HepG2 (cell line): ENCODE measurements around the gene SCN9A. TPM values are rescaled to one million over a fixed set of nuclear protein-coding genes. Genes with fewer than 3 reads are reported as not detected.

Experiments
- ATAC-seq: fragments of 200-7000 bp; cut with Tn5 transposase; 3 replicates; pipeline ENCODE4 v1.9.1; 2020; ENCODE audit warnings: mild to moderate bottlenecking, moderate library complexity
- BruUV-seq: library from RNA; stranded (reverse); fragments of 400-500 nt; replicated peaks from 2 replicates; lab custom pipeline; 2021; lab: Mats Ljungman, UMichigan
- CTCF ChIA-PET: fragments of 300-600 bp; formaldehyde crosslinking; extraction: SDS; loops from one replicate; lab custom pipeline; 2021; ENCODE audit warnings: low total read pairs, inconsistent platforms, low intra/inter-chr PET ratio; lab: Yijun Ruan, JAX
- POLR2A ChIA-PET: fragments of 350-600 bp; sonication (Branson Sonifier 250); formaldehyde crosslinking; loops from one replicate; lab custom pipeline; 2020; ENCODE audit warnings: antibody characterized with exemption, inconsistent platforms; lab: Yijun Ruan, JAX
- DNase-seq: peaks from one replicate; pipeline ENCODE4 v3.0.0-alpha.2; 2015; ENCODE audit warnings: low spot score
- FAIRE-seq: peaks from 3 replicates; lab custom pipeline; 2011; peaks lifted over from hg19 to GRCh38; lab: Jason Lieb, UNC
- H2AFZ ChIP-seq: one replicate; pipeline ENCODE4 v1.6.1; 2011; ENCODE audit warnings: low read length, inconsistent platforms
- H3K27ac ChIP-seq: fragments of 300-600 bp; 3 replicates; pipeline ENCODE4 v1.8.0; 2011; ENCODE audit warnings: mixed run types, mild to moderate bottlenecking, mixed read lengths, low read length, inconsistent platforms; ENCODE audit not compliant: insufficient read depth; ENCODE audit errors: extremely low read length
- H3K27me3 ChIP-seq, 2 experiments: fragments of 200-600 bp in 1 of 2; 2 replicates in 1 of 2; 3 replicates in 1 of 2; pipeline versions ENCODE4 v1.6.0 to v1.8.0; 2011; ENCODE audit warnings: low read length in 2 of 2, mild to moderate bottlenecking in 2 of 2, moderate library complexity in 2 of 2, inconsistent platforms in 1 of 2; ENCODE audit not compliant: insufficient read depth in 2 of 2, control insufficient read depth in 1 of 2
- H3K36me3 ChIP-seq, 2 experiments: fragments of 200-600 bp in 1 of 2; replicated peaks in 1 of 2; 2 replicates in 1 of 2; 3 replicates in 1 of 2; pipeline versions ENCODE4 v1.5.1 to v1.8.0; 2011; ENCODE audit warnings: low read length in 2 of 2, inconsistent platforms in 1 of 2; ENCODE audit not compliant: insufficient read depth in 2 of 2, control insufficient read depth in 1 of 2
- H3K4me1 ChIP-seq: 2 replicates; pipeline ENCODE4 v1.5.1; 2012; ENCODE audit warnings: low read length, inconsistent platforms; ENCODE audit not compliant: insufficient read depth
- H3K4me2 ChIP-seq: 2 replicates; pipeline ENCODE4 v1.6.0; 2011; ENCODE audit warnings: low read depth, low read length, inconsistent platforms
- H3K4me3 ChIP-seq, 3 experiments: fragments of 200-600 bp in 1 of 3; sonication (generic), shearing (Covaris generic) in 1 of 3; replicated peaks in 1 of 3; 2 replicates each; pipeline ENCODE4 v1.5.1; 2011 to 2016; ENCODE audit warnings: low read length in 3 of 3, inconsistent platforms in 2 of 3, low read depth in 2 of 3, mild to moderate bottlenecking in 2 of 3, control low read depth in 1 of 3, mixed read lengths in 1 of 3; ENCODE audit not compliant: insufficient read depth in 1 of 3
- H3K79me2 ChIP-seq: one replicate; pipeline ENCODE4 v1.6.1; 2011; ENCODE audit warnings: low read length, inconsistent platforms; ENCODE audit not compliant: insufficient read depth
- H3K9ac ChIP-seq: 2 replicates; pipeline ENCODE4 v1.6.0; 2011; ENCODE audit warnings: mild to moderate bottlenecking, low read depth, low read length, inconsistent platforms; ENCODE audit not compliant: insufficient read depth
- H3K9me3 ChIP-seq: 2 replicates; pipeline ENCODE4 v1.5.1; 2012; ENCODE audit warnings: mild to moderate bottlenecking, low read length
- H4K20me1 ChIP-seq: 2 replicates; pipeline ENCODE4 v1.6.0; 2011; ENCODE audit warnings: inconsistent platforms, mild to moderate bottlenecking, low read length, moderate library complexity; ENCODE audit not compliant: insufficient read depth
- BRD4 ChIP-seq: sonication (generic); formaldehyde crosslinking; IDR thresholded peaks from 2 replicates; pipeline ENCODE4 v1.4.0; 2020; ENCODE audit warnings: missing genetic modification reagents
- CREB1 ChIP-seq, 2 experiments: fragments of 450-650 bp in 1 of 2; IDR thresholded peaks; 2 replicates each; pipeline ENCODE4 v1.6.1; 2016 to 2017; ENCODE audit warnings: control low read depth in 1 of 2, mild to moderate bottlenecking in 1 of 2, missing compliant biosample characterization in 1 of 2, missing genetic modification characterization in 1 of 2
- DR1 ChIP-seq: sonication (generic); formaldehyde crosslinking; IDR thresholded peaks from 2 replicates; pipeline ENCODE4 v1.8.0; 2021; ENCODE audit warnings: mild to moderate bottlenecking, missing genetic modification reagents, inconsistent platforms
- MTA3 ChIP-seq: sonication (generic); formaldehyde crosslinking; IDR thresholded peaks from 2 replicates; pipeline ENCODE4 v1.4.0; 2020; ENCODE audit warnings: missing genetic modification reagents
- NFYB ChIP-seq: sonication (generic); formaldehyde crosslinking; IDR thresholded peaks from 2 replicates; pipeline ENCODE4 v1.4.0; 2020; ENCODE audit warnings: missing genetic modification reagents
- SMAD9 ChIP-seq: sonication (generic); formaldehyde crosslinking; IDR thresholded peaks from 2 replicates; pipeline ENCODE4 v1.5.1; 2020; ENCODE audit warnings: mild to moderate bottlenecking, missing genetic modification reagents
- TARDBP ChIP-seq: sonication (generic); formaldehyde crosslinking; IDR thresholded peaks from 2 replicates; pipeline ENCODE4 v1.8.0; 2022; ENCODE audit warnings: mild to moderate bottlenecking, missing genetic modification reagents
- TCF7L2 ChIP-seq: IDR thresholded peaks from 2 replicates; pipeline ENCODE4 v1.6.1; 2011; ENCODE audit warnings: mild to moderate bottlenecking, low read depth, low read length, moderate library complexity
- ZNF337 ChIP-seq: sonication (generic); formaldehyde crosslinking; IDR thresholded peaks from 2 replicates; pipeline ENCODE4 v1.5.1; 2020; ENCODE audit warnings: missing genetic modification reagents, low read depth, mild to moderate bottlenecking, borderline replicate concordance
- ZNF670 ChIP-seq: sonication (generic); formaldehyde crosslinking; IDR thresholded peaks from 2 replicates; pipeline ENCODE4 v1.8.0; 2022; ENCODE audit warnings: mild to moderate bottlenecking, missing genetic modification reagents, borderline replicate concordance
- WGBS: methylation state at CpG from one replicate; pipeline ENCODE4 v1.1.6; 2017; ENCODE audit warnings: low lambda C conversion rate; 5-methylcytosine and 5-hydroxymethylcytosine counted together
- in situ Hi-C: cut with HindIII; loops from 2 replicates; pipeline ENCODE4 v1.10.0; 2017; ENCODE audit warnings: low pct_unique_long_range_greater_than_20kb; ENCODE audit not compliant: extremely low pct_ligation_motif_present
- intact Hi-C: fragments of 100-400 bp; cut with micrococcal nuclease; formaldehyde crosslinking; loops from one replicate; pipeline ENCODE4 v1.10.0; 2022; ENCODE audit not compliant: unreplicated experiment
- polyA plus RNA-seq, 8 experiments: library from polyadenylated mRNA; depleted of rRNA in 3 of 8; stranded (reverse) in 7 of 8; unstranded in 1 of 8; fragments of >200 nt; fragmentation: Illumina TruSeq in 4 of 8; extraction: Trizol in 4 of 8; gene quantifications; 2 replicates each; pipeline versions ENCODE4 v1.2.1 to v1.2.3, GENCODE V29; 2011 to 2016; ENCODE audit warnings: low read depth in 4 of 8, missing spikeins in 1 of 8, mixed read lengths in 1 of 8; ENCODE audit not compliant: insufficient read depth in 1 of 8
- total RNA-seq, 5 experiments: library from RNA; depleted of rRNA; stranded (reverse); fragments of >200 nt; fragmentation: Illumina TruSeq; extraction: Trizol; gene quantifications; 2 replicates each; pipeline ENCODE4 v1.2.3, GENCODE V29; 2016; ENCODE audit warnings: low read depth in 1 of 5
- TF ChIP-seq, protein P1 (sequence below): sonication (generic); formaldehyde crosslinking; IDR thresholded peaks from 2 replicates; pipeline ENCODE4 v1.4.0; 2020; ENCODE audit warnings: missing genetic modification reagents
- TF ChIP-seq, protein P2 (sequence below): sonication (generic); formaldehyde crosslinking; conservative IDR thresholded peaks from 2 replicates; pipeline ENCODE4 v1.4.0; 2020; ENCODE audit warnings: missing genetic modification reagents
- TF ChIP-seq, protein P3 (sequence below): sonication (generic); formaldehyde crosslinking; IDR thresholded peaks from 2 replicates; pipeline ENCODE4 v1.4.0; 2020; ENCODE audit warnings: mild to moderate bottlenecking, missing genetic modification reagents
- TF ChIP-seq, protein P4 (sequence below): sonication (generic); formaldehyde crosslinking; IDR thresholded peaks from 2 replicates; pipeline ENCODE4 v1.5.1; 2020; ENCODE audit warnings: missing genetic modification reagents, mild to moderate bottlenecking, borderline replicate concordance

Gene SCN9A
- total and polyA plus RNA-seq, 2 of the 13 experiments (the other 11 are each of a cell fraction or from before 2014, with no cell fraction given), result 15.3 to 24.3 TPM

DNA sequence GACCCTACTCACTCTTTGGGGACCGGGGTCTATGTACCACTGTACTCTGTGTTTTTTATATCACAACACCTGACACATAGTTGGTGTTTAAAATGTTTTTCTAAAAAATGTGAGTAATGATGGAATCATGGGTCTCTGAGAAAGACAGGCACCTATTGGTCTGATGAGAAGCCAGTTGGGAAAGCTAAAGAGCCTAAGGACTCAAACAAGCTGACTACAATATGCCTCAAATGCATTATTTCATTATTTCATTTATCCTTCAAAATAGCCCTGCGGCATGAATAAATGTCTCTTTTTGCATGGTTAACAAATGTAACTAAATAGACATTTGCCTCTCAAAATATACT lies 145.0 kb downstream of the SCN9A start (continued):
- TF ChIP-seq, protein P1, sequence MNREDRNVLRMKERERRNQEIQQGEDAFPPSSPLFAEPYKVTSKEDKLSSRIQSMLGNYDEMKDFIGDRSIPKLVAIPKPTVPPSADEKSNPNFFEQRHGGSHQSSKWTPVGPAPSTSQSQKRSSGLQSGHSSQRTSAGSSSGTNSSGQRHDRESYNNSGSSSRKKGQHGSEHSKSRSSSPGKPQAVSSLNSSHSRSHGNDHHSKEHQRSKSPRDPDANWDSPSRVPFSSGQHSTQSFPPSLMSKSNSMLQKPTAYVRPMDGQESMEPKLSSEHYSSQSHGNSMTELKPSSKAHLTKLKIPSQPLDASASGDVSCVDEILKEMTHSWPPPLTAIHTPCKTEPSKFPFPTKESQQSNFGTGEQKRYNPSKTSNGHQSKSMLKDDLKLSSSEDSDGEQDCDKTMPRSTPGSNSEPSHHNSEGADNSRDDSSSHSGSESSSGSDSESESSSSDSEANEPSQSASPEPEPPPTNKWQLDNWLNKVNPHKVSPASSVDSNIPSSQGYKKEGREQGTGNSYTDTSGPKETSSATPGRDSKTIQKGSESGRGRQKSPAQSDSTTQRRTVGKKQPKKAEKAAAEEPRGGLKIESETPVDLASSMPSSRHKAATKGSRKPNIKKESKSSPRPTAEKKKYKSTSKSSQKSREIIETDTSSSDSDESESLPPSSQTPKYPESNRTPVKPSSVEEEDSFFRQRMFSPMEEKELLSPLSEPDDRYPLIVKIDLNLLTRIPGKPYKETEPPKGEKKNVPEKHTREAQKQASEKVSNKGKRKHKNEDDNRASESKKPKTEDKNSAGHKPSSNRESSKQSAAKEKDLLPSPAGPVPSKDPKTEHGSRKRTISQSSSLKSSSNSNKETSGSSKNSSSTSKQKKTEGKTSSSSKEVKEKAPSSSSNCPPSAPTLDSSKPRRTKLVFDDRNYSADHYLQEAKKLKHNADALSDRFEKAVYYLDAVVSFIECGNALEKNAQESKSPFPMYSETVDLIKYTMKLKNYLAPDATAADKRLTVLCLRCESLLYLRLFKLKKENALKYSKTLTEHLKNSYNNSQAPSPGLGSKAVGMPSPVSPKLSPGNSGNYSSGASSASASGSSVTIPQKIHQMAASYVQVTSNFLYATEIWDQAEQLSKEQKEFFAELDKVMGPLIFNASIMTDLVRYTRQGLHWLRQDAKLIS (CRISPR knock-in tag), result peak; percentile 6; the same call in 1 of the 2 replicates

DNA sequence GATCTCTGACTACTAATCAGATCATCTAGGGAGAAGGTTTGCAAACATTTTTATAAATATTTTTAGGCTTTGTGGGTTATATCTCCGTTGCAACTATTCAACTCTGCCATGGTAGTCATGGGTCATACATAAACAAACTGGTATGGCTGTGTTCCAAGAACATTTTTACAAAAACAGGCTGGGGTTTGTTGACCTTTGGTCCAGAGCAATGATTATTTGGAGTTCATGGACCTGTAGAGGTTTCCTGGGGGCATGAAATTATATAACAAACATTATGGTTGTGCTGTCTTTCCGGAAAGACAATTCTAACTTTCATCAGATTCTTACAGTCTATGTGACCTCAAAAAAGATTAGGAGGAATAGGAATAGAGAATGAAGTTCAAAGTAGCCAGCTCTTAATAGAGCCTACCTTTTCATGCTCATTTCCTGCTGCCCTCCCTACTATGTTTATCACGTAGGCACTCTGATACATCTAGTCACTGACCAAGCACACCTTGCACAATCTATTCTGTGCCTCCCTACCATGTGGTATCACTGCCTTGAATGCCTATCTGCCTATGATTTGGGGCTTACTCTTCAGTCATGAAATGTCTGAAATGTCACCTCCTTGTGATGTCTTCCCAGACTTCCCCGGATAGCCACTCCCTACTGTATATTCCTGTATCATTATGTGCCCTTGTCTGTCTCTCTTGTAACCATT lies 145.6 kb downstream of the SCN9A start:
- intact Hi-C loops (loop anchor here (1.0 to 5.0 kb wide), 3 partner anchors 96 to 278 kb away; partner anchors contain the start of gene TTC21B), in situ Hi-C loops (no loop called here)
- no peaks in the 10 kb centered on the region for H3K9me3 ChIP-seq
- WGBS, result 7% methylated on average over 4 of the region's 4 CpGs
- H3K4me3 ChIP-seq, result peak overlapping the region in 2 of 3 experiments; percentile 33; a peak in 2 of 6 replicates
- H3K4me1 ChIP-seq, result peaks cover 59% of the 10 kb centered on the region
- H2AFZ ChIP-seq, result no peak overlapping the region
- peaks cover 0 to 3% of the 10 kb centered on the region in 2 experiments; a peak in 2 of 5 replicates for H3K36me3 ChIP-seq
- peak; percentile 40 for FAIRE-seq
- POLR2A ChIA-PET, result interaction anchor here (0.7 to 2.0 kb wide), 5 partner anchors 8 to 277 kb away, joined by 3 to 17 read pairs (median 5); partner anchors contain the start of genes SCN9A and TTC21B
- H3K27me3 ChIP-seq, result no peaks in the 10 kb centered on the region
- H3K4me2 ChIP-seq, result peak overlapping the region; percentile 59
- no TSS peak for BruUV-seq
- no peaks in the 10 kb centered on the region for H3K79me2 ChIP-seq
- DNase-seq, result peak; percentile 98
- peak; percentile 96 for ATAC-seq
- H3K27ac ChIP-seq, result peak overlapping the region; percentile 86
- H3K9ac ChIP-seq, result peak overlapping the region; percentile 54
- CTCF ChIA-PET, result no interaction called here
- no peaks in the 10 kb centered on the region for H4K20me1 ChIP-seq
- TF ChIP-seq MTA3 (CRISPR knock-in tag) (no peak), TCF7L2 (no peak), TARDBP (CRISPR knock-in tag) (peak; percentile 60; the same call in 1 of the 2 replicates), BRD4 (CRISPR knock-in tag) (peak; percentile 61; the same call in 1 of the 2 replicates), NFYB (CRISPR knock-in tag) (no peak), DR1 (no peak), CREB1 (IDR thresholded peaks at IDR 0.05) (peak; percentile 70), CREB1 (CRISPR knock-in tag; IDR thresholded peaks at IDR 0.05) (peak; percentile 85), ZNF337 (CRISPR knock-in tag) (no peak), ZNF670 (CRISPR knock-in tag) (no peak), SMAD9 (no peak)
- TF ChIP-seq, protein P2, sequence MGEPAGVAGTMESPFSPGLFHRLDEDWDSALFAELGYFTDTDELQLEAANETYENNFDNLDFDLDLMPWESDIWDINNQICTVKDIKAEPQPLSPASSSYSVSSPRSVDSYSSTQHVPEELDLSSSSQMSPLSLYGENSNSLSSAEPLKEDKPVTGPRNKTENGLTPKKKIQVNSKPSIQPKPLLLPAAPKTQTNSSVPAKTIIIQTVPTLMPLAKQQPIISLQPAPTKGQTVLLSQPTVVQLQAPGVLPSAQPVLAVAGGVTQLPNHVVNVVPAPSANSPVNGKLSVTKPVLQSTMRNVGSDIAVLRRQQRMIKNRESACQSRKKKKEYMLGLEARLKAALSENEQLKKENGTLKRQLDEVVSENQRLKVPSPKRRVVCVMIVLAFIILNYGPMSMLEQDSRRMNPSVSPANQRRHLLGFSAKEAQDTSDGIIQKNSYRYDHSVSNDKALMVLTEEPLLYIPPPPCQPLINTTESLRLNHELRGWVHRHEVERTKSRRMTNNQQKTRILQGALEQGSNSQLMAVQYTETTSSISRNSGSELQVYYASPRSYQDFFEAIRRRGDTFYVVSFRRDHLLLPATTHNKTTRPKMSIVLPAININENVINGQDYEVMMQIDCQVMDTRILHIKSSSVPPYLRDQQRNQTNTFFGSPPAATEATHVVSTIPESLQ (CRISPR knock-in tag), result no peak
- TF ChIP-seq, protein P3, sequence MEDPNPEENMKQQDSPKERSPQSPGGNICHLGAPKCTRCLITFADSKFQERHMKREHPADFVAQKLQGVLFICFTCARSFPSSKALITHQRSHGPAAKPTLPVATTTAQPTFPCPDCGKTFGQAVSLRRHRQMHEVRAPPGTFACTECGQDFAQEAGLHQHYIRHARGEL (CRISPR knock-in tag), result no peak
- TF ChIP-seq, protein P4, sequence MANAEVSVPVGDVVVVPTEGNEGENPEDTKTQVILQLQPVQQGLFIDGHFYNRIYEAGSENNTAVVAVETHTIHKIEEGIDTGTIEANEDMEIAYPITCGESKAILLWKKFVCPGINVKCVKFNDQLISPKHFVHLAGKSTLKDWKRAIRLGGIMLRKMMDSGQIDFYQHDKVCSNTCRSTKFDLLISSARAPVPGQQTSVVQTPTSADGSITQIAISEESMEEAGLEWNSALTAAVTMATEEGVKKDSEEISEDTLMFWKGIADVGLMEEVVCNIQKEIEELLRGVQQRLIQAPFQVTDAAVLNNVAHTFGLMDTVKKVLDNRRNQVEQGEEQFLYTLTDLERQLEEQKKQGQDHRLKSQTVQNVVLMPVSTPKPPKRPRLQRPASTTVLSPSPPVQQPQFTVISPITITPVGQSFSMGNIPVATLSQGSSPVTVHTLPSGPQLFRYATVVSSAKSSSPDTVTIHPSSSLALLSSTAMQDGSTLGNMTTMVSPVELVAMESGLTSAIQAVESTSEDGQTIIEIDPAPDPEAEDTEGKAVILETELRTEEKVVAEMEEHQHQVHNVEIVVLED, result no peak; the same call in 1 of the 2 replicates
